ENCODE results near the gene SCART1. TPM values are rescaled to one million over a fixed set of nuclear protein-coding genes. Genes with fewer than 3 reads are reported as not detected.
"Not testable (repeated sequence)": the region's sequence is repeated elsewhere in the genome, so short reads cannot be mapped to it uniquely, and the experiment has no call there.

The SCART1 gene
- polyA plus RNA-seq, 1 donor = 2.3 TPM

- H3K36me3 ChIP-seq (ENCODE audit: control insufficient read depth, insufficient read depth, low read length) = no peaks in the 10 kb centered on the region
- H3K27me3 ChIP-seq (ENCODE audit: control insufficient read depth, insufficient read depth, low read length) = no peaks in the 10 kb centered on the region
- no peaks in the 10 kb centered on the region for H3K4me1 ChIP-seq (ENCODE audit: control insufficient read depth, insufficient read depth, low read length)
- DNase-seq = no peak
- no peak overlapping the region for H3K4me3 ChIP-seq (ENCODE audit: low read length)
- H3K27ac ChIP-seq (ENCODE audit: low read length) = no peak overlapping the region
- peaks cover 2% of the 10 kb centered on the region for H3K9me3 ChIP-seq (ENCODE audit: control insufficient read depth, low read depth, low read length)
- WGBS (ENCODE audit: insufficient coverage, low lambda C conversion rate) = no CpG with 5 or more reads among the region's 5 CpGs
Measured at GRCh38 chr10:133475425-133475734, 21.6 kb downstream of the SCART1 start.

- H3K27me3 ChIP-seq (ENCODE audit: control insufficient read depth, insufficient read depth, low read length) = no peaks in the 10 kb centered on the region
- no peaks in the 10 kb centered on the region for H3K4me1 ChIP-seq (ENCODE audit: control insufficient read depth, insufficient read depth, low read length)
- H3K4me3 ChIP-seq (ENCODE audit: low read length) = no peak overlapping the region
- DNase-seq = no peak
- H3K27ac ChIP-seq (ENCODE audit: low read length) = no peak overlapping the region
- H3K9me3 ChIP-seq (ENCODE audit: control insufficient read depth, low read depth, low read length) = peaks cover 2% of the 10 kb centered on the region
- WGBS (ENCODE audit: insufficient coverage, low lambda C conversion rate) = no CpG with 5 or more reads among the region's 11 CpGs
- no peaks in the 10 kb centered on the region for H3K36me3 ChIP-seq (ENCODE audit: control insufficient read depth, insufficient read depth, low read length)
Measured at GRCh38 chr10:133475821-133476640, 22.3 kb downstream of the SCART1 start.

- H3K27me3 ChIP-seq (ENCODE audit: control insufficient read depth, insufficient read depth, low read length) = no peaks in the 10 kb centered on the region
- no peak overlapping the region for H3K27ac ChIP-seq (ENCODE audit: low read length)
- no peak for DNase-seq
- peaks cover 2% of the 10 kb centered on the region for H3K9me3 ChIP-seq (ENCODE audit: control insufficient read depth, low read depth, low read length)
- H3K36me3 ChIP-seq (ENCODE audit: control insufficient read depth, insufficient read depth, low read length) = no peaks in the 10 kb centered on the region
- H3K4me1 ChIP-seq (ENCODE audit: control insufficient read depth, insufficient read depth, low read length) = no peaks in the 10 kb centered on the region
- no peak overlapping the region for H3K4me3 ChIP-seq (ENCODE audit: low read length)
- whole genome bisulfite sequencing (ENCODE audit: insufficient coverage, low lambda C conversion rate) = no CpG with 5 or more reads among the region's 9 CpGs
Measured at GRCh38 chr10:133476641-133476990, 22.9 kb downstream of the SCART1 start.

GRCh38 chr10:133481086-133481643 lies 27.4 kb downstream of the SCART1 start:
- H3K9me3 ChIP-seq (ENCODE audit: control insufficient read depth, low read depth, low read length) = no peaks in the 10 kb centered on the region
- no peak overlapping the region for H3K4me3 ChIP-seq (ENCODE audit: low read length)
- H3K4me1 ChIP-seq (ENCODE audit: control insufficient read depth, insufficient read depth, low read length) = no peaks in the 10 kb centered on the region
- WGBS (ENCODE audit: insufficient coverage, low lambda C conversion rate) = no CpG with 5 or more reads among the region's 12 CpGs
- H3K36me3 ChIP-seq (ENCODE audit: control insufficient read depth, insufficient read depth, low read length) = no peaks in the 10 kb centered on the region
- H3K27me3 ChIP-seq (ENCODE audit: control insufficient read depth, insufficient read depth, low read length) = no peaks in the 10 kb centered on the region
- no peak overlapping the region for H3K27ac ChIP-seq (ENCODE audit: low read length)
- DNase-seq = no peak

- H3K9me3 ChIP-seq (ENCODE audit: control insufficient read depth, low read depth, low read length) = no peaks in the 10 kb centered on the region
- H3K36me3 ChIP-seq (ENCODE audit: control insufficient read depth, insufficient read depth, low read length) = no peaks in the 10 kb centered on the region
- H3K4me3 ChIP-seq (ENCODE audit: low read length) = no peak overlapping the region
- no peak overlapping the region for H3K27ac ChIP-seq (ENCODE audit: low read length)
- no peak for DNase-seq
- no CpG with 5 or more reads among the region's 10 CpGs for WGBS (ENCODE audit: insufficient coverage, low lambda C conversion rate)
- H3K4me1 ChIP-seq (ENCODE audit: control insufficient read depth, insufficient read depth, low read length) = no peaks in the 10 kb centered on the region
- H3K27me3 ChIP-seq (ENCODE audit: control insufficient read depth, insufficient read depth, low read length) = no peaks in the 10 kb centered on the region
Measured at GRCh38 chr10:133481657-133482056, 27.9 kb downstream of the SCART1 start.

- Histone ChIP-seq H3K36me3 (ENCODE audit: control insufficient read depth, insufficient read depth, low read length) (no peaks in the 10 kb centered on the region), H3K27ac (ENCODE audit: low read length) (no peak overlapping the region), H3K9me3 (ENCODE audit: control insufficient read depth, low read depth, low read length) (no peaks in the 10 kb centered on the region), H3K4me3 (ENCODE audit: low read length) (no peak overlapping the region), H3K27me3 (ENCODE audit: control insufficient read depth, insufficient read depth, low read length) (no peaks in the 10 kb centered on the region), H3K4me1 (ENCODE audit: control insufficient read depth, insufficient read depth, low read length) (no peaks in the 10 kb centered on the region)
- DNase-seq = no peak
Measured at GRCh38 chr10:133484818-133485217, 31.1 kb downstream of the SCART1 start.

GRCh38 chr10:133487085-133487484 lies 33.3 kb downstream of the SCART1 start:
- no peaks in the 10 kb centered on the region for H3K9me3 ChIP-seq (ENCODE audit: control insufficient read depth, low read depth, low read length)

GRCh38 chr10:133488354-133488753 lies 34.6 kb downstream of the SCART1 start:
- no peaks in the 10 kb centered on the region for H3K9me3 ChIP-seq (ENCODE audit: control insufficient read depth, low read depth, low read length)
- H3K4me1 ChIP-seq (ENCODE audit: control insufficient read depth, insufficient read depth, low read length) = no peaks in the 10 kb centered on the region
- no peak for DNase-seq
- no peaks in the 10 kb centered on the region for H3K36me3 ChIP-seq (ENCODE audit: control insufficient read depth, insufficient read depth, low read length)
- H3K27ac ChIP-seq (ENCODE audit: low read length) = no peak overlapping the region
- H3K27me3 ChIP-seq (ENCODE audit: control insufficient read depth, insufficient read depth, low read length) = no peaks in the 10 kb centered on the region
- no peak overlapping the region for H3K4me3 ChIP-seq (ENCODE audit: low read length)

More at GRCh38 chr10:133487085-133487484, 33.3 kb downstream of the SCART1 start:
- H3K4me1 ChIP-seq (ENCODE audit: control insufficient read depth, insufficient read depth, low read length) = no peaks in the 10 kb centered on the region
- no peak overlapping the region for H3K27ac ChIP-seq (ENCODE audit: low read length)
- H3K36me3 ChIP-seq (ENCODE audit: control insufficient read depth, insufficient read depth, low read length) = no peaks in the 10 kb centered on the region
- no peak overlapping the region for H3K4me3 ChIP-seq (ENCODE audit: low read length)
- no peak for DNase-seq
- no peaks in the 10 kb centered on the region for H3K27me3 ChIP-seq (ENCODE audit: control insufficient read depth, insufficient read depth, low read length)

- Histone ChIP-seq H3K4me3 (ENCODE audit: low read length) (no peak overlapping the region), H3K27me3 (ENCODE audit: control insufficient read depth, insufficient read depth, low read length) (no peaks in the 10 kb centered on the region), H3K36me3 (ENCODE audit: control insufficient read depth, insufficient read depth, low read length) (no peaks in the 10 kb centered on the region), H3K27ac (ENCODE audit: low read length) (no peak overlapping the region), H3K4me1 (ENCODE audit: control insufficient read depth, insufficient read depth, low read length) (no peaks in the 10 kb centered on the region), H3K9me3 (ENCODE audit: control insufficient read depth, low read depth, low read length) (no peaks in the 10 kb centered on the region)
- WGBS (ENCODE audit: insufficient coverage, low lambda C conversion rate) = no CpG with 5 or more reads among the region's 2 CpGs
- DNase-seq = no peak
Measured at GRCh38 chr10:133489816-133490588, 36.3 kb downstream of the SCART1 start.

GRCh38 chr10:133493562-133493961 lies 39.8 kb downstream of the SCART1 start:
- H3K36me3 ChIP-seq (ENCODE audit: control insufficient read depth, insufficient read depth, low read length); H3K9me3 ChIP-seq (ENCODE audit: control insufficient read depth, low read depth, low read length); H3K27ac ChIP-seq (ENCODE audit: low read length); H3K4me3 ChIP-seq (ENCODE audit: low read length); DNase-seq; H3K27me3 ChIP-seq (ENCODE audit: control insufficient read depth, insufficient read depth, low read length); H3K4me1 ChIP-seq (ENCODE audit: control insufficient read depth, insufficient read depth, low read length): not testable (repeated sequence)
- 17% methylated on average over 1 of the region's 4 CpGs for WGBS (ENCODE audit: insufficient coverage, low lambda C conversion rate)

GRCh38 chr10:133497363-133497762 lies 43.6 kb downstream of the SCART1 start:
- no CpG with 5 or more reads among the region's 6 CpGs for whole genome bisulfite sequencing (ENCODE audit: insufficient coverage, low lambda C conversion rate)
- not testable (repeated sequence) for H3K27ac ChIP-seq (ENCODE audit: low read length); H3K9me3 ChIP-seq (ENCODE audit: control insufficient read depth, low read depth, low read length); DNase-seq; H3K4me1 ChIP-seq (ENCODE audit: control insufficient read depth, insufficient read depth, low read length); H3K36me3 ChIP-seq (ENCODE audit: control insufficient read depth, insufficient read depth, low read length); H3K4me3 ChIP-seq (ENCODE audit: low read length); H3K27me3 ChIP-seq (ENCODE audit: control insufficient read depth, insufficient read depth, low read length)
